H1 (cell line): Measurements from ENCODE around the gene OOSP3. TPM values are rescaled to one million over a fixed set of nuclear protein-coding genes. Genes with fewer than 3 reads are reported as not detected.

Experiments used
- CTCF ChIA-PET: fragments of 300-600 bp; sonication (Branson Sonifier 250); formaldehyde crosslinking; loops from one replicate; lab custom pipeline; 2021; ENCODE audit not compliant: partially characterized antibody; lab: Charles Lee
- POLR2A ChIA-PET: fragments of 300-600 bp; sonication (Branson Sonifier 250); formaldehyde crosslinking; loops from one replicate; lab custom pipeline; 2021; ENCODE audit warnings: inconsistent platforms; ENCODE audit not compliant: partially characterized antibody; lab: Charles Lee
- DNase-seq, 2 experiments: peaks; one replicate each; pipeline versions ENCODE4 v3.0.0 to v3.0.0-alpha.2; 2010 to 2022; ENCODE audit warnings: low spot score in 2 of 2, low read depth in 1 of 2, mixed read lengths in 1 of 2
- FAIRE-seq: peaks from 2 replicates; lab custom pipeline; 2011; peaks lifted over from hg19 to GRCh38; lab: Jason Lieb, UNC
- H2AFZ ChIP-seq: 2 replicates; pipeline ENCODE4 v1.8.1; 2012; ENCODE audit warnings: low read length, inconsistent platforms
- H2AK5ac ChIP-seq: 2 replicates; pipeline ENCODE4 v1.6.1; 2013; ENCODE audit warnings: low read depth, low read length
- H2BK120ac ChIP-seq: replicated peaks from 2 replicates; pipeline ENCODE3; 2013; ENCODE audit warnings: low read depth, low read length, inconsistent platforms
- H2BK12ac ChIP-seq: 2 replicates; pipeline ENCODE4 v1.6.1; 2013; ENCODE audit warnings: low read depth, low read length
- H2BK15ac ChIP-seq: 2 replicates; pipeline ENCODE4 v1.6.1; 2013; ENCODE audit warnings: low read length
- H2BK20ac ChIP-seq: 2 replicates; pipeline ENCODE4 v1.6.1; 2013; ENCODE audit warnings: low read length
- H2BK5ac ChIP-seq: 2 replicates; pipeline ENCODE4 v1.6.1; 2013; ENCODE audit warnings: low read depth, low read length
- H3K14ac ChIP-seq: 2 replicates; pipeline ENCODE4 v1.6.1; 2013; ENCODE audit warnings: inconsistent platforms; ENCODE audit not compliant: insufficient read length
- H3K18ac ChIP-seq: 2 replicates; pipeline ENCODE4 v1.6.1; 2013; ENCODE audit warnings: low read length; ENCODE audit errors: extremely low read depth
- H3K23ac ChIP-seq: 2 replicates; pipeline ENCODE4 v1.6.1; 2013; ENCODE audit warnings: inconsistent platforms; ENCODE audit not compliant: insufficient read length
- H3K23me2 ChIP-seq: 2 replicates; pipeline ENCODE4 v1.6.1; 2013; ENCODE audit warnings: low read depth, low read length
- H3K27ac ChIP-seq: 2 replicates; pipeline ENCODE4 v1.6.1; 2011; ENCODE audit warnings: low read depth, low read length, inconsistent platforms
- H3K27me3 ChIP-seq, 4 experiments: replicated peaks in 1 of 4; 1 replicate in 1 of 4; 2 replicates in 3 of 4; pipeline versions ENCODE4 v1.6.1 to v1.8.1; 2011 to 2013; ENCODE audit warnings: low read length in 3 of 4, mild to moderate bottlenecking in 3 of 4, inconsistent platforms in 2 of 4, mixed read lengths in 2 of 4, moderate library complexity in 1 of 4; ENCODE audit not compliant: control insufficient read depth in 3 of 4, insufficient read depth in 3 of 4; ENCODE audit errors: extremely low read depth in 1 of 4
- H3K36me3 ChIP-seq, 4 experiments: 2 replicates each; pipeline versions ENCODE4 v1.6.1 to v1.8.1; 2011 to 2013; ENCODE audit warnings: mild to moderate bottlenecking in 4 of 4, low read length in 3 of 4, moderate library complexity in 2 of 4, control low read depth in 1 of 4, inconsistent platforms in 1 of 4; ENCODE audit not compliant: insufficient read depth in 4 of 4, control insufficient read depth in 2 of 4
- H3K4ac ChIP-seq: replicated peaks from 2 replicates; pipeline ENCODE3; 2013; ENCODE audit warnings: low read length, low read depth, mixed read lengths, inconsistent platforms; ENCODE audit not compliant: insufficient read length
- H3K4me1 ChIP-seq, 4 experiments: replicated peaks in 1 of 4; 1 replicate in 1 of 4; 2 replicates in 3 of 4; pipeline versions ENCODE4 v1.6.1 to v1.8.1; 2011 to 2013; ENCODE audit warnings: low read length in 3 of 4, inconsistent platforms in 2 of 4, mixed read lengths in 1 of 4; ENCODE audit not compliant: insufficient read depth in 4 of 4, control insufficient read depth in 3 of 4
- H3K4me2 ChIP-seq, 2 experiments: 2 replicates each; pipeline versions ENCODE4 v1.6.1 to v1.8.1; 2011 to 2013; ENCODE audit warnings: low read depth in 2 of 2, low read length in 2 of 2, control low read depth in 1 of 2, inconsistent platforms in 1 of 2, mild to moderate bottlenecking in 1 of 2; ENCODE audit not compliant: insufficient read depth in 1 of 2
- H3K4me3 ChIP-seq, 4 experiments: fragments of 200-600, 300-600 bp in 1 of 4; sonication (generic), shearing (Covaris generic), sonication (Bioruptor Twin) in 1 of 4; 2 replicates each; pipeline versions ENCODE4 v1.5.1 to v1.8.1; 2011 to 2016; ENCODE audit warnings: low read length in 4 of 4, low read depth in 3 of 4, control low read depth in 2 of 4, inconsistent platforms in 2 of 4, mild to moderate bottlenecking in 2 of 4, mixed read lengths in 1 of 4, moderate library complexity in 1 of 4; ENCODE audit not compliant: insufficient read depth in 2 of 4; ENCODE audit errors: extremely low read depth in 1 of 4
- H3K56ac ChIP-seq: replicated peaks from 2 replicates; pipeline ENCODE3; 2013; ENCODE audit warnings: low read depth, mild to moderate bottlenecking, mixed read lengths, low read length, inconsistent platforms; ENCODE audit not compliant: insufficient read length
- H3K79me1 ChIP-seq: 2 replicates; pipeline ENCODE4 v1.6.1; 2013; ENCODE audit warnings: low read depth, low read length, control low read depth
- H3K79me2 ChIP-seq, 2 experiments: 2 replicates each; pipeline versions ENCODE4 v1.6.1 to v1.8.1; 2012 to 2013; ENCODE audit warnings: low read length in 2 of 2, mild to moderate bottlenecking in 2 of 2, inconsistent platforms in 1 of 2; ENCODE audit not compliant: insufficient read depth in 2 of 2, control insufficient read depth in 1 of 2
- H3K9ac ChIP-seq, 4 experiments: replicated peaks in 1 of 4; 1 replicate in 1 of 4; 2 replicates in 3 of 4; pipeline versions ENCODE4 v1.6.1 to v1.8.1; 2011 to 2013; ENCODE audit warnings: low read depth in 3 of 4, low read length in 3 of 4, control low read depth in 2 of 4, mild to moderate bottlenecking in 2 of 4, moderate library complexity in 2 of 4, inconsistent platforms in 1 of 4; ENCODE audit errors: extremely low read depth in 1 of 4
- H3K9me3 ChIP-seq, 2 experiments: 2 replicates each; pipeline versions ENCODE4 v1.6.1 to v1.8.1; 2012 to 2013; ENCODE audit warnings: mild to moderate bottlenecking in 2 of 2, moderate library complexity in 2 of 2, control low read depth in 1 of 2, inconsistent platforms in 1 of 2, low read depth in 1 of 2, low read length in 1 of 2, mixed read lengths in 1 of 2; ENCODE audit not compliant: insufficient read depth in 2 of 2
- H4K20me1 ChIP-seq, 2 experiments: replicated peaks in 1 of 2; 2 replicates each; pipeline versions ENCODE3 to v1.8.1; 2011 to 2013; ENCODE audit warnings: inconsistent platforms in 2 of 2, low read length in 2 of 2, mild to moderate bottlenecking in 1 of 2; ENCODE audit not compliant: insufficient read depth in 2 of 2, control insufficient read depth in 1 of 2
- H4K5ac ChIP-seq: 2 replicates; pipeline ENCODE4 v1.6.1; 2013; ENCODE audit warnings: low read length, low read depth, mixed read lengths, inconsistent platforms; ENCODE audit not compliant: insufficient read length
- H4K8ac ChIP-seq: 2 replicates; pipeline ENCODE4 v1.8.0; 2013; ENCODE audit warnings: mild to moderate bottlenecking, moderate library complexity, low read length, inconsistent platforms; ENCODE audit not compliant: insufficient read depth; ENCODE audit errors: extremely low read depth
- H4K91ac ChIP-seq: replicated peaks from 2 replicates; pipeline ENCODE3; 2013; ENCODE audit warnings: low read length, mixed read lengths, inconsistent platforms; ENCODE audit not compliant: insufficient read length
- CTCF ChIP-seq, 3 experiments: IDR thresholded peaks; 1 replicate in 2 of 3; 2 replicates in 1 of 3; pipeline versions ENCODE4 v1.5.1 to v1.6.1; 2011; ENCODE audit warnings: low read length in 3 of 3, mild to moderate bottlenecking in 3 of 3, inconsistent platforms in 2 of 3, low read depth in 1 of 3, moderate library complexity in 1 of 3; ENCODE audit not compliant: insufficient read depth in 1 of 3; ENCODE audit errors: control extremely low read depth in 1 of 3
- RXRA ChIP-seq: IDR thresholded peaks from 2 replicates; pipeline ENCODE4 v1.6.1; 2011; ENCODE audit warnings: low read depth, mild to moderate bottlenecking, low read length, moderate library complexity; ENCODE audit not compliant: insufficient read depth
- WGBS, 2 experiments: shearing (Covaris generic) in 1 of 2; methylation state at CpG; one replicate each; pipeline versions ENCODE4 v1.1.6 to v1.1.7; 2013 to 2015; ENCODE audit warnings: low lambda C conversion rate in 2 of 2, mixed read lengths in 2 of 2, inconsistent platforms in 1 of 2, low coverage in 1 of 2, missing lambda C conversion rate in 1 of 2; ENCODE audit not compliant: insufficient replicate concordance in 2 of 2, insufficient coverage in 1 of 2, insufficient read length in 1 of 2; ENCODE audit errors: extremely low coverage in 1 of 2, missing lambda C conversion rate in 1 of 2; 5-methylcytosine and 5-hydroxymethylcytosine counted together
- polyA plus RNA-seq, 7 experiments: library from polyadenylated mRNA; depleted of rRNA in 3 of 7; stranded (reverse) in 5 of 7; unstranded in 2 of 7; fragments of >200 nt in 5 of 7; fragments of 200-250 nt in 2 of 7; gene quantifications; 1 replicate in 5 of 7; 2 replicates in 1 of 7; 4 replicates in 1 of 7; pipeline versions ENCODE4 v1.2.1 to v1.2.3, GENCODE V29; 2011 to 2013; ENCODE audit warnings: missing spikeins in 2 of 7, mixed read lengths in 2 of 7
- total RNA-seq: library from RNA; stranded (reverse); fragmentation: NEBNext Ultra II Directional; extraction: Animal tissue kit (Norgen Biotek cat#: 25700); gene quantifications from 2 replicates; pipeline ENCODE4 v1.2.1, GENCODE V29; 2021
- TF ChIP-seq, protein P1 (sequence below): IDR thresholded peaks from 2 replicates; pipeline ENCODE4 v1.6.1; 2011; ENCODE audit warnings: low read length, improper control_type of control experiment

The OOSP3 gene
- total and polyA plus RNA-seq, 2 of the 8 experiments (the other 6 are each of a cell fraction or from before 2014, with no cell fraction given), result not detected

GRCh38 chr11:59931688-59932087, 53.1 kb downstream of the OOSP3 start:
- Histone ChIP-seq H2BK15ac (no peak overlapping the region), H3K27ac (no peak overlapping the region), H3K18ac (no peak overlapping the region), H3K79me2 (no peaks in the 10 kb centered on the region), H2AK5ac (no peak overlapping the region), H2AFZ (no peak overlapping the region), H3K79me1 (no peaks in the 10 kb centered on the region), H3K23ac (no peak overlapping the region), H3K56ac (no peak overlapping the region), H2BK5ac (no peak overlapping the region), H4K20me1 (no peaks in the 10 kb centered on the region), H3K9me3 (peaks cover 22 to 29% of the 10 kb centered on the region in 2 experiments), H4K8ac (no peak overlapping the region), H3K36me3 (no peaks in the 10 kb centered on the region), H4K5ac (no peak overlapping the region), H3K23me2 (no peaks in the 10 kb centered on the region), H3K4me3 (no peak overlapping the region), H3K14ac (no peak overlapping the region), H3K4me2 (no peak overlapping the region), H2BK120ac (no peak overlapping the region), H3K4ac (no peak overlapping the region), H3K4me1 (no peaks in the 10 kb centered on the region), H2BK20ac (no peak overlapping the region), H3K27me3 (no peaks in the 10 kb centered on the region), H4K91ac (no peak overlapping the region), H2BK12ac (no peak overlapping the region), H3K9ac (no peak overlapping the region)
- no peak for FAIRE-seq
- POLR2A ChIA-PET, result no interaction called here
- CTCF ChIA-PET, result interaction anchor here (0.7 to 6.0 kb wide), 3 partner anchors 9 to 109 kb away, joined by 4 to 29 read pairs (median 4); no protein-coding TSS in a partner anchor
- DNase-seq, result no peak
- 80% methylated on average over 1 of the region's 1 CpG; no CpG with 5 or more reads in 1 of the 2 experiments for WGBS, 2 experiments
- TF ChIP-seq CTCF (IDR thresholded peaks at IDR 0.05; ENCODE audit: control extremely low read depth in 1 of 3, insufficient read depth in 1 of 3, low read depth in 1 of 3, low read length in 3 of 3), result no peak
- TF ChIP-seq, protein P1, sequence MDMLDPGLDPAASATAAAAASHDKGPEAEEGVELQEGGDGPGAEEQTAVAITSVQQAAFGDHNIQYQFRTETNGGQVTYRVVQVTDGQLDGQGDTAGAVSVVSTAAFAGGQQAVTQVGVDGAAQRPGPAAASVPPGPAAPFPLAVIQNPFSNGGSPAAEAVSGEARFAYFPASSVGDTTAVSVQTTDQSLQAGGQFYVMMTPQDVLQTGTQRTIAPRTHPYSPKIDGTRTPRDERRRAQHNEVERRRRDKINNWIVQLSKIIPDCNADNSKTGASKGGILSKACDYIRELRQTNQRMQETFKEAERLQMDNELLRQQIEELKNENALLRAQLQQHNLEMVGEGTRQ, result no peak
- no peak for TF ChIP-seq RXRA
